ENCODE data around the gene SLC9B2. TPM values are rescaled to one million over a fixed set of nuclear protein-coding genes. Genes with fewer than 3 reads are reported as not detected.

Gene SLC9B2
- total and polyA plus RNA-seq, 10 of the 15 experiments (the other 5 are each of a cell fraction or from before 2014, with no cell fraction given), result 8.9 to 32.5 (median 25.3) TPM

GRCh38 chr4:103021120-103021519 lies 55.4 kb downstream of the SLC9B2 start:
- BruUV-seq (replicated peaks), result no TSS peak
- FAIRE-seq (no peak), ATAC-seq (no peak), DNase-seq (ENCODE audit: low read depth, low spot score) (no peak)
- no peak overlapping the region for H3K27ac ChIP-seq (ENCODE audit: control insufficient read depth, insufficient read depth)
- H3K36me3 ChIP-seq (ENCODE audit: control insufficient read depth in 2 of 2, insufficient read depth in 2 of 2, low read length in 1 of 2), result 0 out of 4 replicates have a peak, but pooled peaks cover 0 to 2% of the 10 kb centered on the region in 2 experiments
- SMC1A ChIA-PET (ENCODE audit: uncharacterized antibody, unreplicated experiment), result interaction anchor here (1.1 to 1.3 kb wide), 2 partner anchors 11 to 22 kb away, joined by 3 to 4 read pairs; no protein-coding TSS in a partner anchor
- H2AFZ ChIP-seq (ENCODE audit: control insufficient read depth, low read depth, low read length), result no peak overlapping the region
- H3K9ac ChIP-seq (ENCODE audit: control insufficient read depth, insufficient read depth, low read length), result no peak overlapping the region
- no peak overlapping the region for H3K4me2 ChIP-seq (ENCODE audit: control insufficient read depth, insufficient read depth)
- RAD21 ChIA-PET (ENCODE audit: unreplicated experiment), result interaction anchor here (1.9 kb wide), 1 partner anchor 591 kb away, joined by 5 read pairs; no protein-coding TSS in a partner anchor
- no peaks in the 10 kb centered on the region for H4K20me1 ChIP-seq (ENCODE audit: control insufficient read depth, insufficient read depth)
- peaks cover 5% of the 10 kb centered on the region; the same call in 1 of the 2 replicates for H3K4me1 ChIP-seq (ENCODE audit: control insufficient read depth, insufficient read depth, low read length)
- in situ Hi-C loops (cut with MboI), result loop anchor here (25.0 kb wide), 1 partner anchor 209 kb away; no protein-coding TSS in a partner anchor
- H3K27me3 ChIP-seq (replicated peaks in 1 of 2; ENCODE audit: control insufficient read depth in 2 of 2, insufficient read depth in 2 of 2, low read length in 1 of 2), result no peaks in the 10 kb centered on the region
- intact Hi-C loops (cut with micrococcal nuclease; ENCODE audit: unreplicated experiment), result no loop called here
- 96% methylated on average over 2 of the region's 2 CpGs for WGBS (ENCODE audit: insufficient coverage, insufficient replicate concordance, low lambda C conversion rate, missing lambda C conversion rate)
- POLR2A ChIA-PET, result interaction anchor here (1.0 kb wide), 1 partner anchor 521 kb away, joined by 3 read pairs; no protein-coding TSS in a partner anchor
- H3K9me3 ChIP-seq (replicated peaks; ENCODE audit: control insufficient read depth, insufficient read depth, low read length), result no peaks in the 10 kb centered on the region
- CTCF ChIA-PET, result interaction anchor here (1.0 to 1.9 kb wide), 3 partner anchors 12 to 79 kb away, joined by 3 to 6 read pairs (median 3); partner anchors contain the start of gene BDH2
- no peaks in the 10 kb centered on the region; the same call in 1 of the 2 replicates for H3K79me2 ChIP-seq (ENCODE audit: control insufficient read depth, insufficient read depth, low read length)
- H3K4me3 ChIP-seq, result no peak overlapping the region
- TF ChIP-seq SREBF1 (IDR thresholded peaks at IDR 0.05; ENCODE audit: low read length), result no peak
- TF ChIP-seq NR2C1 (IDR thresholded peaks at IDR 0.05), result no peak
- no peak for TF ChIP-seq STAT1 (conservative IDR thresholded peaks at IDR 0.05)
- no peak for TF ChIP-seq ASH2L (IDR thresholded peaks at IDR 0.05; ENCODE audit: borderline replicate concordance, low read depth)
- TF ChIP-seq MYB (IDR thresholded peaks at IDR 0.05; ENCODE audit: borderline replicate concordance, low read depth, low read length), result no peak
- TF ChIP-seq ELK1 (IDR thresholded peaks at IDR 0.05; ENCODE audit: low read depth, low read length), result no peak
- TF ChIP-seq IRF3 (IDR thresholded peaks at IDR 0.05), result no peak
- TF ChIP-seq GATAD2B (conservative IDR thresholded peaks at IDR 0.05; ENCODE audit: low read depth), result no peak
- TF ChIP-seq CHD2 (IDR thresholded peaks at IDR 0.05; ENCODE audit: borderline replicate concordance, low read depth, low read length), result no peak
- TF ChIP-seq SKIL (IDR thresholded peaks at IDR 0.05; ENCODE audit: low read depth, poor library complexity, severe bottlenecking), result no peak
- no peak for TF ChIP-seq ZNF687 (IDR thresholded peaks at IDR 0.05)
